HepG2 (cell line): ENCODE results near the gene PRKAR2A. TPM values are rescaled to one million over a fixed set of nuclear protein-coding genes. Genes with fewer than 3 reads are reported as not detected.
A peak's percentile ranks its signal among the peaks of the same experiment; 100 is the strongest.

Source experiments
- ARID3A ChIP-seq: IDR thresholded peaks from 2 replicates; pipeline ENCODE4 v1.6.1; 2012; ENCODE audit warnings: low read depth, low read length, improper control_type of control experiment
- CAMTA2 ChIP-seq: sonication (generic); formaldehyde crosslinking; IDR thresholded peaks from 2 replicates; pipeline ENCODE4 v1.4.0; 2020; ENCODE audit warnings: mild to moderate bottlenecking, missing genetic modification reagents, borderline replicate concordance
- CEBPG ChIP-seq: IDR thresholded peaks from 2 replicates; pipeline ENCODE4 v1.6.1; 2016
- KLF9 ChIP-seq: IDR thresholded peaks from 2 replicates; pipeline ENCODE4 v1.6.1; 2016; ENCODE audit warnings: low read depth
- NFRKB ChIP-seq: fragments of 450-650 bp; IDR thresholded peaks from 2 replicates; pipeline ENCODE4 v1.6.1; 2017
- NKX3-1 ChIP-seq: sonication (generic); formaldehyde crosslinking; IDR thresholded peaks from 2 replicates; pipeline ENCODE4 v1.5.0; 2020; ENCODE audit warnings: missing genetic modification reagents
- NR1H2 ChIP-seq: sonication (generic); formaldehyde crosslinking; IDR thresholded peaks from 2 replicates; pipeline ENCODE4 v1.8.1; 2022; ENCODE audit warnings: low read depth, missing genetic modification reagents, borderline replicate concordance
- PHF20 ChIP-seq: sonication (generic); formaldehyde crosslinking; IDR thresholded peaks from 2 replicates; pipeline ENCODE4 v1.5.0; 2020; ENCODE audit warnings: mild to moderate bottlenecking, missing genetic modification reagents
- REST ChIP-seq, 2 experiments: IDR thresholded peaks; 2 replicates each; pipeline ENCODE4 v1.6.1; 2011 to 2012; ENCODE audit warnings: low read length in 2 of 2, borderline replicate concordance in 1 of 2, low read depth in 1 of 2, mild to moderate bottlenecking in 1 of 2, moderate library complexity in 1 of 2
- SMAD9 ChIP-seq: sonication (generic); formaldehyde crosslinking; IDR thresholded peaks from 2 replicates; pipeline ENCODE4 v1.5.1; 2020; ENCODE audit warnings: mild to moderate bottlenecking, missing genetic modification reagents
- SNAI1 ChIP-seq: sonication (generic); formaldehyde crosslinking; IDR thresholded peaks from 2 replicates; pipeline ENCODE4 v1.5.0; 2020; ENCODE audit warnings: mild to moderate bottlenecking, missing genetic modification reagents, borderline replicate concordance
- TRIM24 ChIP-seq: sonication (generic); formaldehyde crosslinking; IDR thresholded peaks from 2 replicates; pipeline ENCODE4 v1.8.0; 2022; ENCODE audit warnings: mild to moderate bottlenecking, missing genetic modification reagents
- ZNF563 ChIP-seq: sonication (generic); formaldehyde crosslinking; IDR thresholded peaks from 2 replicates; pipeline ENCODE4 v1.8.0; 2022; ENCODE audit warnings: mild to moderate bottlenecking, moderate library complexity, missing genetic modification reagents
- ZNF646 ChIP-seq: sonication (generic); formaldehyde crosslinking; IDR thresholded peaks from 2 replicates; pipeline ENCODE4 v1.9.0; 2021; ENCODE audit warnings: mild to moderate bottlenecking, missing genetic modification reagents
- ZNF883 ChIP-seq: sonication (generic); formaldehyde crosslinking; IDR thresholded peaks from 2 replicates; pipeline ENCODE4 v1.5.1; 2020; ENCODE audit warnings: mild to moderate bottlenecking, missing genetic modification reagents; ENCODE audit errors: not compliant biosample characterization
- ZSCAN9 ChIP-seq: IDR thresholded peaks from 2 replicates; pipeline ENCODE4 v1.6.1; 2016; ENCODE audit warnings: borderline replicate concordance
- polyA plus RNA-seq, 8 experiments: library from polyadenylated mRNA; depleted of rRNA in 3 of 8; stranded (reverse) in 7 of 8; unstranded in 1 of 8; fragments of >200 nt; fragmentation: Illumina TruSeq in 4 of 8; extraction: Trizol in 4 of 8; gene quantifications; 2 replicates each; pipeline versions ENCODE4 v1.2.1 to v1.2.3, GENCODE V29; 2011 to 2016; ENCODE audit warnings: low read depth in 4 of 8, missing spikeins in 1 of 8, mixed read lengths in 1 of 8; ENCODE audit not compliant: insufficient read depth in 1 of 8
- total RNA-seq, 5 experiments: library from RNA; depleted of rRNA; stranded (reverse); fragments of >200 nt; fragmentation: Illumina TruSeq; extraction: Trizol; gene quantifications; 2 replicates each; pipeline ENCODE4 v1.2.3, GENCODE V29; 2016; ENCODE audit warnings: low read depth in 1 of 5
- TF ChIP-seq, protein P1 (sequence below): IDR thresholded peaks from 2 replicates; pipeline ENCODE4 v1.6.1; 2016; ENCODE audit warnings: low read depth, borderline replicate concordance

The PRKAR2A gene
- total and polyA plus RNA-seq, 2 of the 13 experiments (the other 11 are each of a cell fraction or from before 2014, with no cell fraction given), result 11.8 to 29.2 TPM

DNA sequence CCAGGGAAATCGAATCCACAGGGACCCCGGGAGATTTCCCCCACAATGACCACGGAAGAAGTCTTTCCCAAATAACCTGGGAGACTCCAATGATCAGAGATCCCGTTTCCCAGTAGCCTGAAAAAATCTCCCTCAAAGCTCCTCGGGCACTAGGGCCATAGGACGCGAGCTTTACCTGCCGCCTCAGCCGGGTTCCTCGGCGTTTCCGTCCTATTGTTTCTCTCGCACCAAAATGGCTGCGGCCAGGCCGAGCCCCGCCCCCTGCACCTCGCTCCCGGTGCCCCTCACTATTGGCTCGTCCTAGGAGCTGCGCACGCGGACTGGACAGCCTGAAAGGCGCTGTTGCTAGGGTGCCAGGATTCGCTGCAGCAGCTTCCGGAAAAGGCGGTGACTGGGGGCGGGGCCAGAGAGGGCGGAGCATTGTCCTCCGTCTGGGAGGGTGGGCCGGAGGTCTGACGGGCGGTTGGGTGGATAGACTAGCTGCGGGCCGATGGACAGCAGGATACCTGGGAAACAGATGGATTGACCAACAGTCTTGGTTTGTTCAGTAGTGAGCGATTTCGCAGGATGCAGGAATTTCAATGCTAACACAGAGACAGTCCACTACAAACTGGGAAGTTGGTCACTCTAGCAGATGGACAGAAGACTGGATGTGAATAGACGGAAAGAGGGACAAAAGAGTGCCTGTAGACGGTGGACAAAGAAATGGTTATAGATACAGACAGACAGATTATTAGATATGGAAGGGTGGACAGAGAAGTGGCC, 130.5 kb downstream of the PRKAR2A start, which contains the start of gene IP6K2 (continued):
- TF ChIP-seq ZNF646 (CRISPR knock-in tag) (no peak), REST (IDR thresholded peaks at IDR 0.05; ENCODE audit: borderline replicate concordance in 1 of 2, low read depth in 1 of 2, low read length in 2 of 2) (no peak; a peak in 1 of 4 replicates), NKX3-1 (CRISPR knock-in tag) (no peak), ZNF883 (CRISPR knock-in tag) (no peak), ARID3A (no peak), NR1H2 (CRISPR knock-in tag) (no peak), CEBPG (CRISPR knock-in tag) (peak; percentile 61), SMAD9 (no peak), ZNF563 (CRISPR knock-in tag) (no peak), TRIM24 (CRISPR knock-in tag) (no peak), ZSCAN9 (CRISPR knock-in tag) (peak; percentile 50; the same call in 1 of the 2 replicates), NFRKB (peak; percentile 78), CAMTA2 (CRISPR knock-in tag) (no peak), PHF20 (peak; percentile 66), KLF9 (CRISPR knock-in tag) (peak; percentile 46; the same call in 1 of the 2 replicates), SNAI1 (no peak)
- TF ChIP-seq, protein P1, sequence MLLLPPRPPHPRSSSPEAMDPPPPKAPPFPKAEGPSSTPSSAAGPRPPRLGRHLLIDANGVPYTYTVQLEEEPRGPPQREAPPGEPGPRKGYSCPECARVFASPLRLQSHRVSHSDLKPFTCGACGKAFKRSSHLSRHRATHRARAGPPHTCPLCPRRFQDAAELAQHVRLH (CRISPR knock-in tag), result no peak
